Measurements from ENCODE around the gene BRAP.

- TF ChIP-seq NFIC (IDR thresholded peaks at IDR 0.05; ENCODE audit: low read depth, low read length) (no peak), PRDM15 (CRISPR knock-in tag; IDR thresholded peaks at IDR 0.05) (no peak), YY1 (IDR thresholded peaks at IDR 0.05; ENCODE audit: low read depth, low read length) (no peak), GABPA (IDR thresholded peaks at IDR 0.05; ENCODE audit: low read depth) (no peak), ZBED1 (IDR thresholded peaks at IDR 0.05; ENCODE audit: borderline replicate concordance) (no peak), KAT2A (conservative IDR thresholded peaks at IDR 0.05; ENCODE audit: control insufficient read depth, low read depth, low read length) (no peak), MXI1 (IDR thresholded peaks at IDR 0.05; ENCODE audit: low read depth, low read length) (no peak), NRF1 (conservative IDR thresholded peaks at IDR 0.05; ENCODE audit: low read depth, low read length) (no peak)
Measured at GRCh38 chr12:111616177-111616623, 69.6 kb downstream of the BRAP start.

All from GM12878 (cell line).